HuH-7.5 (cell line): ENCODE measurements around the gene CRTAP.
"Not testable (repeated sequence)": the region's sequence is repeated elsewhere in the genome, so short reads cannot be mapped to it uniquely, and the experiment has no call there.

Source experiments
- DNase-seq: peaks from one replicate; pipeline ENCODE4 v3.0.0; 2011; ENCODE audit warnings: low spot score

The CRTAP gene

GRCh38 chr3:33144433-33144832 lies 30.6 kb downstream of the CRTAP start:
- no peak for DNase-seq

GRCh38 chr3:33145221-33145900 lies 31.5 kb downstream of the CRTAP start:
- no peak for DNase-seq

- no peak for DNase-seq
Observed at GRCh38 chr3:33145901-33146580, 32.2 kb downstream of the CRTAP start.

GRCh38 chr3:33146791-33147445 lies 33.1 kb downstream of the CRTAP start:
- no peak for DNase-seq

GRCh38 chr3:33149342-33149741 lies 35.5 kb downstream of the CRTAP start:
- DNase-seq, result no peak

GRCh38 chr3:33152363-33153360 lies 38.8 kb downstream of the CRTAP start:
- DNase-seq, result no peak

- no peak for DNase-seq
Observed at GRCh38 chr3:33153782-33154181, 40.0 kb downstream of the CRTAP start.

- DNase-seq, result no peak
Observed at GRCh38 chr3:33155301-33155700, 41.5 kb downstream of the CRTAP start.

GRCh38 chr3:33159234-33159633 lies 45.4 kb downstream of the CRTAP start:
- no peak for DNase-seq

GRCh38 chr3:33159981-33160380 lies 46.2 kb downstream of the CRTAP start:
- DNase-seq, result no peak

GRCh38 chr3:33162621-33163020 lies 48.8 kb downstream of the CRTAP start:
- DNase-seq, result not testable (repeated sequence)

GRCh38 chr3:33165372-33165771 lies 51.6 kb downstream of the CRTAP start:
- DNase-seq, result no peak

GRCh38 chr3:33166095-33166494 lies 52.3 kb downstream of the CRTAP start:
- no peak for DNase-seq

GRCh38 chr3:33167284-33167683 lies 53.5 kb downstream of the CRTAP start:
- DNase-seq, result no peak

- no peak for DNase-seq
Observed at GRCh38 chr3:33167716-33168336, 54.0 kb downstream of the CRTAP start.

- DNase-seq, result no peak
Observed at GRCh38 chr3:33170531-33170930, 56.7 kb downstream of the CRTAP start.

- no peak for DNase-seq
Observed at GRCh38 chr3:33171580-33171979, 57.8 kb downstream of the CRTAP start.

- DNase-seq, result no peak
Observed at GRCh38 chr3:33173103-33173502, 59.3 kb downstream of the CRTAP start.

- no peak for DNase-seq
Observed at GRCh38 chr3:33173672-33174071, 59.9 kb downstream of the CRTAP start.

- DNase-seq, result no peak
Observed at GRCh38 chr3:33174095-33174494, 60.3 kb downstream of the CRTAP start.

GRCh38 chr3:33174711-33175414 lies 61.0 kb downstream of the CRTAP start:
- DNase-seq, result no peak
